ENCODE data around the gene ZNF276.

Gene ZNF276

DNA sequence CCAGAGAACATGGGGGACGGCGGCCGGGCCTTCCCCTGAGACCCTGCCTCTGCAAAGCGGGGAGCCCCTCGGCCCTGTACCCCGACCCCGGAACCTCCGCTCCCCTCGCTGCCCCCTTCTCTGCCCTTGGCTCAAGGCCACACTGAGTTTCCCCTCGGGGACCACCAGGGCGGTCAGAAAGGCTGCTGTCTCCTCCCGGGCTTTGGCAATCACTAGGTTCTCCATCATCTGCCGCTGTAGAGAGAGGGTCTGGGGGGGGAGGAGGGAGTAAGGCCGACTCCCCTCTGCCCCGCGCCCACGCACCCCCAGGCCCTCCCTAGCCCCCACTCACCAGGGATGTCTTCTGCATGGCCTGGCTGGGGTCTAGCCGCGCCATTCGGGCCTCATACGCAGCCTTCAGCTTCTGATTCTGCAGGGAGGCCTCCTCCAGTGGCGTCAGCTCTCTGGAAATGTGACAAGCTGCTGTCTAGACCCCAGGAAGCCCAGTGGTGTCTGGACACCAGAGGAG, 9.0 kb upstream of the ZNF276 start:
- no peak for DNase-seq

DNA sequence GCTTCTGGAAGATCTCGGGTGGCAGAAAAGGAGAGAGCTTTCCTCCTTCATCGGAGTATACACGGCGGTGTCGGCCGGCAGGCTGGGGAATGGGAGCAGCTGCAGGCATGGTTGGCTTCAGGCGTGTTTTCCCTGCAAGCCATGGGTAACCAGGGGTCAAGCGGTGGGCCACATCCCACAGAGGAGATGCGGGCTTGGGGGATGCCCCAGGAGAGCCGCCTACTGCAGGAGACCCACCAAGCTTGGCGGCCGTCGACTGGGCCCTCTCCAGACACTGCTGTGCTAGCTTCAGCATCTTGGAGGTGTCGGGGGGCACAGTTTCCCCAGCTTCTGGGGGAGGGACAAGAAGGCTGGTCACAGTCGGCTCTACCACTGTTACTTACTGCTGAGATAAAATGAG, 4.8 kb upstream of the ZNF276 start:
- DNase-seq: no peak

DNA sequence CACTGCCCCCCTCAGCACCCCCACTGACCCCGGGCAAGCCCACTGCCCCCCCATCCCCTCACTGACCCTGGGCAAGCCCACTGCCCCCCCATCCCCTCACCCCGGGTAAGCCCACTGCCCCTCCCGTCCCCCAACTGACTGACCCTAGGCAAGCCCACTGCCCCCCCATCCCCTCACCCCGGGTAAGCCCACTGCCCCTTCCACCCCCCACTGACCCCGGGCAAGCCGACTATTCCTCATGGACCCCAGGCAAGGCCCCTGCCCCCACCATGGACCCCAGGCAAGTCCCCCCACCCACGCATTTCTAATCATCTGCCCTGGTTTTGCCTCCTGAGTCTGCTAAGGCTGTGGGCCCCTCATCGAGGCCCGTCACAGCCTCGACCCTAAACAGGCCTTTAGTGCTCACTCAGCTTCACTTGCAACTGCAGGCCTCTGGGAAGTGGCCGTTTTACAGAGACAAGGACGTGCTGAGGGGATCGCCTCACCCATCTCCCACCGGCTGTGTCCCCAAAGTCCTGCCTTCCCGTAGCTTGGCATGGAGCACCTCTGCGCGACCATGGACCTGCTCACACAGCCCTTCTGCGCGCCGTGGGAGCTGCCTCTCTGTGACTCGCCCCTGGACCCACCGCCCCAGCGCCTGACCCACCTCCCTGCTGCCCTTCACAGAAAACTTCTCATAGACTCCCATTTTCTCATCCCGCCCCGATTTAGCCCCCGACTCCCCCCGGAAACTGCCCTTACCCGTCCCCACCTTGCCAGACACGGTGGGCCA, 4.2 kb upstream of the ZNF276 start:
- DNase-seq: no peak

DNA sequence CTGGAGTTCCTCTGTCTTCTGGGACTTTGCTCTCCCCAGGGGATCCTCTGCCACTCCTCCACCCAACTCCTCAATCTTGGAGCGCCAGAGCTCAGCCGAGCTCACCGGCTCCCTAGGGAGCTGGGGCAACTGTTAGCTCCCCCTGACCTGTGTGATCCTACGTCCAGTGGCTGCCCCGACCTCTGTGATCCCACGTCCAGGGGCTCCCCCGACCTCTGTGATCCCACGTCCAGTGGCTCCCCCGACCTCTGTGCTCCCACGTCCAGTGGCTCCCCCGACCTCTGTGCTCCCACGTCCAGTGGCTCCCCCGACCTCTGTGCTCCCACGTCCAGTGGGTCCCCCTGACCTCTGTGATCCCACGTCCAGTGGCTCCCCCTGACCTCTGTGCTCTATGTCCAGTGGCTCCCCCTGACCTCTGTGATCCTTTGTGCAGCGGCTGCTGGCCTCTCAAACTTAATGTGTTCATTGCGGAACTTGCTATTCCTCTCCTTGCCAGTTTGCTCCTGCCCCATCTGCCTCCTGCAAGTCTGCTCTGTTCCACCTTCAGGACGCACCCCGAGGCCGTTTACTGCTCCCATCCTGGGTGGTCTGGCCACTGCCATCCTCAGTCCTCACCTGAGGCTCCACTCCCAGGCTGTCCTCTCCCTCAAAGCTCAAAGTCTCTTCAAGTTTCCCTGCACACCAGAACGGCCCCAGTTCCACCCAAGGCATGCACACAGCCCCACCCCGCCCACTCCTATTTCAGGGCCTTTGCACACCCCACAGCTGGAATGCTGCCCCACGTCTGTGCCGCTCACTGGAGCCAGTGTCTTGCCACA, 3.4 kb upstream of the ZNF276 start:
- DNase-seq: no peak

DNA sequence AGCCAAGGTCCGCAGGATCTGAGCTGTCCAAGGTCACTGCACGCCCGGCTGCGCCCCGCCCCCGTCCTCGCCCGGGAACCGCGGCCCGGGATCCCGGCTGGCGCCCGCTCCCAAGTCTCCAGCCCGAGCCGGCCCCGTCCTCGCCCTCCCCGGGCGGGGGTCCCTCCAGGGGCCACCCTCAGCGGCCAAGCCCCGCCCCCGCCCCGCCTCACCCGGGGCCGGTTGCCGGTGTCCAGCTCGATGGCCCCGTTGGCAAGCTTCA, 855 bp upstream of the ZNF276 start:
- DNase-seq: no peak

DNA sequence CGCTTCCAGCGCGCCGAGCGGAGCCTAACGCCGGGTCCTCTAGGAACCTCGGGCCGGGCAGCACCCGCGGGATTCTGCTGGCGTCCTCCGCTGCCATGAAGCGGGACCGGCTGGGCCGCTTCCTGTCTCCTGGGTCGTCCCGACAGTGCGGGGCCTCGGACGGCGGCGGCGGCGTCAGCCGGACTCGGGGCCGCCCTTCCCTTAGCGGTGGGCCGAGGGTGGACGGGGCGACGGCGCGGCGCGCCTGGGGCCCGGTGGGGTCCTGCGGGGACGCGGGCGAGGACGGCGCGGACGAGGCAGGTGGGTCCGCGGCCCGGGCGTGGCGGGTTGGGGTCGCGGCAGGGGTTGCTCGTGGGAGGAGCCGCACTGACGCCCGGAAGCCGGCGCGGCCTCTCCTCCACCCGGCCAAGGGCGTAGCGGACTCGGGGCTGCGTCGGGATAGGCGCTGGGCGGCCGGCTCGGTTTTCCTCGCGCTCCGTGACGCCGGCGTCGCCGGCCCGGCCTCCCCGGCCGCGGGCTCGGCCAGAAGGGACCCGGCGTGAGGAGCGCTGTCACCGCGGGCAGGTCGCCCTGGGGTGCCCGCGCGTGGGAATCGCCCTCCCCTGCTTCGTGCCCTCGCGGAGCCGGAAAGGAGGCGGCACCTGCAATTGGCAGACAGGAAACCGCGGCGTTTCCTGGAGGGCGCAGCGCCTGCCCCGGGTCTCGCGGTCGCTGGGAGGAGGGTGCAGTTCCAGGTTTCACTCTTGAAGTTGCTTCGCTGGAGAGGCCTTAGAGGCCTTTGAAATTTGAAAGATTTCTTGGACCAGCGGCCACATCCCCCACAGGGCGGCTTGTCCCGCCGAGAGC, 432 bp downstream of the ZNF276 start:
- DNase-seq: no peak

DNA sequence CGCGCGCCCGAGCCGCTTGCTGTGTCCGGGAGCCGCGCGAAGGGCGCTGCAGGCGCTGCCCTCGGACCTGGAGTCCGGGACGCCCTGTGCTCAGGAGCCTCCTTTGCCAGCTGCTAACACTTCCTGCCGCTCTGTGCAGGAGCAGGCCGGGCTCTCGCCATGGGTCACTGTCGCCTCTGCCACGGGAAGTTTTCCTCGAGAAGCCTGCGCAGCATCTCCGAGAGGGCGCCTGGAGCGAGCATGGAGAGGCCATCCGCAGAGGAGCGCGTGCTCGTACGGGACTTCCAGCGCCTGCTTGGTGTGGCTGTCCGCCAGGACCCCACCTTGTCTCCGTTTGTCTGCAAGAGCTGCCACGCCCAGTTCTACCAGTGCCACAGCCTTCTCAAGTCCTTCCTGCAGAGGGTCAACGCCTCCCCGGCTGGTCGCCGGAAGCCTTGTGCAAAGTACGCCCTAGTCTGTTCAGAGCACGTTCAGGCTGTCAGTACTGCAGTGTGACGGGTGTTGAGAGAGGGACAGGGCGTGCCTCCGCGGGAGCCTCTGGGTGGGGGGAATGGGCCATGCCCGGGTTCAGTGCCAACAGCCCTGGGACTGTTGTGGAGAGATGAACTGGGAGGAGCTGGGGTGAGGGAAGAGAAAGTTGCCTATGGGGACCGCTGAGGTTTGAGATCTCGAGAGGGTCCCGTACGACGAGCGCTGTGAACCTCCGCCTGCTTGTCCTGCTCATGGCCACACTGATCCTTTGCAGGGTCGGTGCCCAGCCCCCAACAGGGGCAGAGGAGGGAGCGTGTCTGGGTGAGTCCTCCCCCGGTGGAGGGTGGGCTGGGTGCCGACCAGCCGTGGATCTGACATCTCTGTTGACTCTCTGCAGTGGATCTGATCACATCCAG, 1.3 kb downstream of the ZNF276 start:
- DNase-seq: no peak

DNA sequence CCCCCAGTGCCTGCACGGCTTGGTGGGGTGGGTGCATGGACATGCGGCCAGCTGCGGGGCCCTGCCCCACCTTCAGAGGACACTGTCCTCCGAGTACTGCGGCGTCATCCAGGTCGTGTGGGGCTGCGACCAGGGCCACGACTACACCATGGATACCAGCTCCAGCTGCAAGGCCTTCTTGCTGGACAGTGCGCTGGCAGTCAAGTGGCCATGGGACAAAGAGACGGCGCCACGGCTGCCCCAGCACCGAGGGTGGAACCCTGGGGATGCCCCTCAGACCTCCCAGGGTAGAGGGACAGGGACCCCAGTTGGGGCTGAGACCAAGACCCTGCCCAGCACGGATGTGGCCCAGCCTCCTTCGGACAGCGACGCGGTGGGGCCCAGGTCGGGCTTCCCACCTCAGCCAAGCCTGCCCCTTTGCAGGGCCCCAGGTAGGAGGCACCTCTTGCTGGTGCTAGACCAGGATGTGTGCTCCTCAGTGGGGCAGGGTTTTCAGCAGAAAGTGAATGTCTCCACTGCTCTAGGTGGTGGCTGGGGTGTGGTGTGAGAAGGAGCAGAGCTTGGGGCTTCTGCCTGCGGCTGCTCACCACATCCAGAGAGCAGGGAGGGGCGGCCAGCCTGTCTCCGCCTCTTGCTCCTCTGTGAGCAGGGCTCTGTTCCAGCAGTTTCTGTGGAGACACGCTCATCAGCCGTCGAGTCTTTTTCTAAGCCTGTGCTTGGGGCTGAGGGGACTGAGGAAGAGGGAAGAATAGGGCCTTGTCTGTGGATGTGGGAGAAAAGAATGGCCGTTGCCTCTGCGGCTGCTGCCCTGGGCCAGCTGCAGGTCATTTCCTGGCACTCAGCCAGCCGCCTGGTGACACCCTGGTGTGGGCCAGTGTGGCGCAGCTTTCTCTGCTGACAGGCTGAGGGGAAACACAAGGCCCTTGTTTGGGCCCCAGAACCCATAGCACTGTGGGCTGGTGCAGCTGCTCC, 2.2 kb downstream of the ZNF276 start:
- DNase-seq: no peak

DNA sequence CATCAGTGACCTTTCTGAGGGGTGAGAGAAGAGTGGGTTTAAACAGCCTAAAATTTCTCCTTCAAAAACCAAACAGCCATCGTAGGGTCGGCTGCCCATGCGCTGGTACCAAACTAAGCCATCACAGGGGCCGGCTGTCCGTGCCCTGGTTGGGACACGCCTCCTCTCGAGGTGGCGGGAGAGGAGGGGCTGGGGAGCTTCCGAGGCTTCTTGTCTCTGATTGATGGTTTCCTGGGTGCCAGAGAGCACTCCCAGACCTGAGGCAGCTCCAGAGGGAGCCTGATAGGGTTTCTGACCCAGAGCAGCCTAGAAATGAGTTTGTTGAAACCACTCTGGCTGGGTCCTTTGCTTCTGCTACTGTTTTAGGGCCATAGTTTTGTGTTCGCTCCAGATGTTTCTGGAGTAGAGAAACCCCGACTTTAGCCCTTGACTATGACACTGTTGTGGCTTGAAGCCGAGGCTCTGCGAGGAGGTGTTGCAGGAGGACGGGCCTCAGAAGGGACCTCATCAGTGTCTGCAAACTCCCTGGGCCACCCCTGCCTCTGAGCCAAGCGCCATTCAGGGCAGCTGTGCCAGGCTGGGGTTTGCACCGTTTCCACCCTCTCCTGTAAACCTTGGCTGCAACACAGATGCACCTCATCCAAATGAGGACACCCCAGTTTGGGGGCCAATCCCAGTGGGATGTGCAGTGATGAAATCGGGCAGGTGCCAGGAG, 6.2 kb downstream of the ZNF276 start:
- no peak for DNase-seq

DNA sequence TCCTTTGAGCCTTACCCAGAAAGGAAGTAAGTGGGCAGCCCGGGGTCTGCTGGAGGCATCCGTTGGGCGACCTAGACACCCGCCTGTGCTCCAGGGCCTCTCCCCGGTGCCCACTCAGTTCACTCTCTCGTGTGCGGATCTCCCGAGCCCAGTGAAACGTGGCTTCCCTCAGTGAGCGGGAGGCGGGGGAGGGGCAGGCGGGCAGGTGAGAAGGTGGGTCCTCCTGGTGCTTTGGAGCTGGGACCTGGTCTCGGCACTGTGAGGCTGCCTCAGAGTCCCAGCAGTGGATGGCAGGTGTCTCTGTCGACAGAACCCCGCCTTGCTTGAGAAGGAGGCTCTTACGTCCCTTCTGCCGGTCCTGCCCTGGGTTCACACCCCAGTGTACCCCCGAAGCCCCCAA, 8.0 kb downstream of the ZNF276 start:
- DNase-seq: no peak

DNA sequence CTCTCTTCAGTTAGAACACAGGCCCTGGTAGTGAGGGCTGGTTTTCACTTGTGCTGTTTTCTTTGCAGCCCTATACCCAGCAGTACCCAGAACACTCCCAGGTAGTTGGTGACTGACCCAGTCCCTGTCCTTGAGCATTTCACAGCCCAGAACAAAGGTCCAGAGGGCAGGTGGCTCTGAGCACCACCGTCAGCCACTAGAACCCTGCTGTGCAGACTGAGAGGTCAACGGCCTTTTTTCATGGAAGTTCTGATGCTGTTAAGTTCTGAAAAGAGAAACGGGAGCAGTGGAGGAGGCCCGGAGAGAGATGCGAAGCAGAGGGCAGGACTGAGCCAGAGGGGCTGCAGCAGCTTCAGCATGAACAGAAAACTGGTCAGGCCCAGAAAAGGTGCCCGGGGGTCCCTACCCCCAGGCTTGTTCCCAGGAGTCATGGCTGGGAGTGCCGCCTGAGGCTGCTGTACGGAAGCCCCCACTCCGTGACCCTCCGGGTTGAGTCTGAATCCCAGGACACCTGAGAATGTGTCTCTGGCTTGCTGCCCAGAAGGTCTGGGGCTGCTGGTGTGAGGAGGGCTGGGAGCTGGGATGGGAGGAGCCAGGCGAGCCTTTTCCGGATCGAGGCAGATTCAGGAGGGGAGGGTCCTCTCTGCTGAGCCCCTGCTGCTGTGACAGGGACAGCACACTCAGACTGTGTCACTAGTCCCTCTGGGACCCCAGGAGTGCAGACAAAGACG, 8.7 kb downstream of the ZNF276 start:
- peak; percentile 21 for DNase-seq

DNA sequence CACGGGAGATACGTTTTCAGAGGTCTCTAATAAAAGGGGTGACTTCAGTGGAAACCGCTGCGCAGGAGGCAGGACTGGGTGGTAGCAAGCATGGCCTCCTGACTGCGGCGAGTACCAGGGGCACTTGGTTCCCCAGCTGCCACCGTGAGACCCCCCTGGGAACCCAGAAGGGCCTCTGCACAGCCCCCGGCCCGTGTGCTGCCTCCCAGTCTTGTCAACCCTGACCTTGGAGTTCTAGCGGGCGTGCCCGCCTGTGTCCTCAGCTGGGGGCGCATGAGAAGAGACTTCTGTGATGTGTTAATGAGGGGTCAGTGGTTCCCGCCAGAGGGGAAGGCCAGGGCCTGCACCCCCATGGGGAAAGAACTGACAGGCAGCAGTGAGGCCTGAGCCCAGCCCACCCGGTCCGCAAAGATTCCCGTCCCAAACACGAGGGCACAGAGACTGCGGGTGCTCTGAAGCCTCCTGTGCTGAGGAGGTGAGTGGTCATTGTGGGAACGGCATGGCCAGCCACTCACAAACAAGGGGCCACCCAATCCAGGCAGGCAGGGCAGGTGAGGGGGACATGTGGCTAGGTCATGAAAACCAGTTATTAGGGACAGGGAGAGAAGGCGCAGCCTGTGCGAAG, 9.4 kb downstream of the ZNF276 start:
- DNase-seq: no peak

DNA sequence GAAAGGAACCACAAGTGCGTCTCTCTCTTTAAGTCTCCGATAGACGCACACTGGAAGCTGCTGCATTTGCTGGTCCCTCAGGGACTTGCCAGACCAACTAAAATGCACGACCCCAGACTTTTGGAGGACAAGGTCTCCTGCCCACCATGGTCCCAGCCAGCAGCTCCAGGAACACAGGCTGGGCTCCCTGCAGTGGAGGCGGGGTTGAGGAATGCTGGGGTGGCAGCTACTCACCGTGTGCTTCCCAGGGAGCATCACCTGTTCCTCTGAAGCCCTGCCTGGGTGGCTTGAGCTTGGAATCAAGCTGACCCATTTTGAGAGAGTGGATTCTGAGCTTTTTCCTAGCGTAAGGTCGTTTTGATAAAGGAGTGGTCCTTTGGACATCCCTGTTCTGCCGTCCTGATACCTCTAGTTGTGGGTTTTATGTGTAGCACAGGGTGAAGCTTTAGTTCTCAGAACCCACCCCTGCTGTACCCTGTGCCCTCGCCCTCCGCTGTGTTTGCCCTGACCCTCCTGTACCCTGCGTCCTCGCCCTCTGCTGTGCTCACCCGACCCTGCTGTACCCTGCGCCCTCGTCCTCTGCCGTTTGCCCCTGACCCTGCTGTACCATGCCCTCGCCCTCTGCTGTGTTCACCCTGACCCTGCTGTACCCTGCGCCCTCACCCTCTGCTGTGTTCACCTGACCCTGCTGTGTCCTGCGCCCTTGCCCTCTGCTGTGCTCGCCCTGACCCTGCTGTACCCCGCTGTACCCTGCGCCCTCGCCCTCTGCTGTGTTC, 11.0 kb downstream of the ZNF276 start:
- no peak for DNase-seq

DNA sequence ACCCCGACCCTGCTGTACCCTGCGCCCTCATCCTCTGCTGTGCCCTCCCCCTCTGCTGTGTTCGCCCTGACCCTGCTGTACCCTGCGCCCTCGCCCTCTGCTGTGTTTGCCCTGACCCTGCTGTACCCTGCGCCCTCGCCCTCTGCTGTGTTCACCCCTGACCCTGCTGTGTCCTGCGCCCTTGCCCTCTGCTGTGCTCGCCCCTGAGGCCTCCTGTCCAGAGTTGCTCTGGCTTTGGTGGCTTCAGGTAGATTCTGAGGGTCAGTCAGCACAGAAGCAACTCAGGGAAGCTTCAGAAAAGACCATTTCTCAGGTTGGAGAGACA, 11.5 kb downstream of the ZNF276 start:
- DNase-seq: no peak

DNA sequence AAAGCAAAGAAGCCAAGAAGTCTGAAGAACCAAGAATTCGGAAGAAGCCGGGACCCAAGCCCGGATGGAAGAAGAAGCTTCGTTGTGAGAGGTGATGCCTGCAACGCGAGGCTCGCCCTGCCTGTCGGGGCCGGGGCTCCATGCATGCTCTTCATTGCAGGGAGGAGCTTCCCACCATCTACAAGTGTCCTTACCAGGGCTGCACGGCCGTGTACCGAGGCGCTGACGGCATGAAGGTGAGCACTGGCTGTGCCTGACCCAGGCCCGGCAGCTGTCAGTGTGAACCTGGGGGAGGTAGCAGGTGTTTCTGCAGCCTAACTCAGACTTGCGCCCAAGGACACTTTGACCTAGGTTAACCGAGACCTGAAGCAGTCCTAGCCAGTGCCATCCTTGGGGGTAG, 12.0 kb downstream of the ZNF276 start:
- DNase-seq: no peak

DNA sequence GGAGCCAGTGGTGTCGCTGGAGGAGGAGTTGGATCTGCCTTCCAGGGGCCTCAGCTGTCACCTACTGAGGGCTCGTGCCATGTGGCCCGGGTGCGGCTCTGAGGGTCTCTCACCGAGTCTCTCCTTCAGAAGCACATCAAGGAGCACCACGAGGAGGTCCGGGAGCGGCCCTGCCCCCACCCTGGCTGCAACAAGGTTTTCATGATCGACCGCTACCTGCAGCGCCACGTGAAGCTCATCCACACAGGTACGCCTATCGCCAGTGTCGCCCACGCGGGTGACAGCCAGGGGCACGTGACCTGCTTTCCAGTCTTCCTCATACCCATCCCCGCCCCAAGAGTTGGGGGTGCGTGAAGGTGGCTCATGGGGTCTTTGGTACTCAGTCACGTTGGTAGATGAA, 12.5 kb downstream of the ZNF276 start:
- DNase-seq: no peak

DNA sequence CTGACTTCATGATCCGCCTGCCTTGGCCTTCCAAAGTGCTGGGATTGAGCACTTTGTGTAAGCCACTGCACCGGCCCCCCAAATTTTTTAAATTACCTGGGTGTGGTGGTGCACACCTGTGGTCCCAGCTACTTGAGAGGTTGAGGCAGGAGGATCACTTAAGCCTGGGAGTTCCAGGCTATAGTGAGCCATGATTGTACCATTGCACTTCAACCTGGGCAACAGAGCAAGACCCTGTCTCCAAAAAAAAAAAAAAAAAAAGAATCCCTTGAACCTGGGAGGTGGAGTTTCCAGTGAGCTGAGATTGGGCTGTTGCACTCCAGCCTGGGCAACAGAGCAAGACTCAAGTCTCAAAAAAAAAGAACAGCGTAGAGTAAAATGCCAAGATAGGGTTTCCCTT, 15.2 kb downstream of the ZNF276 start:
- no peak for DNase-seq

DNA sequence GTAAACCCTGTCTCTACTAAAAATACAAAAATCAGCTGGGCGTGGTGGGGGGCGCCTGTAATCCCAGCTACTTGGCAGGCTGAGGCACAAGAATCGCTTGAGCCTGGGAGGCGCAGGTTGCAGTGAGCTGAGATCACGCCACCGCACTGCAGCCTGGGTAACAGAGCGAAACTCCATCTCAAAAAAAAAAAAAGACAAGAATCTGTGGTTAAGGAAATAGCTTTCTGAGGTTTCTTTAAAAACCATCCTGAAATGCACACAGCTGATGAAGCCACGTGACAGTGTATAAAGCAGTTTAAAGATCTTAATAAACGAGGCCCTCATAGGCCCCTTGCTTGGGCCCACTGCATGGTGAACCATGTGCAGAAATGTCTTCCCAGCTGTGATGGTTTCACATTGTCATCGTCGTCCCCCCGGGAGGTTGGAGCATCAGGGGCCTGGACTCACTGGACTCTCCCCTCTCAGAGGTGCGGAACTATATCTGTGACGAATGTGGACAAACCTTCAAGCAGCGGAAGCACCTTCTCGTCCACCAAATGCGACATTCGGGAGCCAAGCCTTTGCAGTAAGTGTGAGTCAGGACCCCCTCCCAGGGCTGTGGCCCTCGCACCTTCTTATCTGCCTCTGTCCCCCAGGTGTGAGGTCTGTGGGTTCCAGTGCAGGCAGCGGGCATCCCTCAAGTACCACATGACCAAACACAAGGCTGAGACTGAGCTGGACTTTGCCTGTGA, 16.2 kb downstream of the ZNF276 start:
- no peak for DNase-seq

Data from NCI-H2107 (cell line).